Measurements from ENCODE around the gene SIRT3.
"Not testable (repeated sequence)": the region's sequence is repeated elsewhere in the genome, so short reads cannot be mapped to it uniquely, and the experiment has no call there.

The SIRT3 gene

GRCh38 chr11:240315-240714 lies 4.2 kb upstream of the SIRT3 start:
- DNase-seq (ENCODE audit: low spot score): no peak

- DNase-seq (ENCODE audit: low spot score): not testable (repeated sequence)
Measured at GRCh38 chr11:238346-238745, 2.2 kb upstream of the SIRT3 start.

GRCh38 chr11:236774-237767 lies 929 bp upstream of the SIRT3 start, which contains the start of gene PSMD13:
Gene PSMD13 (plus strand): TSS chr11:236976. CDS start chr11:237050, 74 bp downstream.
- DNase-seq (ENCODE audit: low spot score): peak; percentile 81

- no peak for DNase-seq (ENCODE audit: low spot score)
Measured at GRCh38 chr11:235609-235996, 539 bp downstream of the SIRT3 start.

GRCh38 chr11:235180-235579 lies 962 bp downstream of the SIRT3 start:
- DNase-seq (ENCODE audit: low spot score): no peak

GRCh38 chr11:232783-233565 lies 3.2 kb downstream of the SIRT3 start:
- DNase-seq (ENCODE audit: low spot score): no peak

GRCh38 chr11:230431-230830 lies 5.7 kb downstream of the SIRT3 start:
- no peak for DNase-seq (ENCODE audit: low spot score)

- DNase-seq (ENCODE audit: low spot score): no peak
Measured at GRCh38 chr11:227824-228379, 8.2 kb downstream of the SIRT3 start.

- no peak for DNase-seq (ENCODE audit: low spot score)
Measured at GRCh38 chr11:225734-226453, 10.2 kb downstream of the SIRT3 start.

- no peak for DNase-seq (ENCODE audit: low spot score)
Measured at GRCh38 chr11:224424-224823, 11.7 kb downstream of the SIRT3 start.

GRCh38 chr11:223884-224283 lies 12.3 kb downstream of the SIRT3 start:
- DNase-seq (ENCODE audit: low spot score): no peak

- no peak for DNase-seq (ENCODE audit: low spot score)
Measured at GRCh38 chr11:223026-223789, 12.9 kb downstream of the SIRT3 start.

GRCh38 chr11:221998-222789 lies 13.9 kb downstream of the SIRT3 start:
- DNase-seq (ENCODE audit: low spot score): no peak

GRCh38 chr11:221539-221938 lies 14.6 kb downstream of the SIRT3 start:
- DNase-seq (ENCODE audit: low spot score): no peak

GRCh38 chr11:220641-221215 lies 15.4 kb downstream of the SIRT3 start:
- not testable (repeated sequence) for DNase-seq (ENCODE audit: low spot score)

GRCh38 chr11:218815-219593 lies 17.1 kb downstream of the SIRT3 start:
- DNase-seq (ENCODE audit: low spot score): no peak

GRCh38 chr11:217704-218103 lies 18.4 kb downstream of the SIRT3 start:
- no peak for DNase-seq (ENCODE audit: low spot score)

GRCh38 chr11:216081-216974 lies 19.8 kb downstream of the SIRT3 start:
- DNase-seq (ENCODE audit: low spot score): no peak
